Thoracic aorta (tissue), 2 donors: ENCODE data around the gene TEKTIP1. TPM values are rescaled to one million over a fixed set of nuclear protein-coding genes. Genes with fewer than 3 reads are reported as not detected.

Experiments
- ATAC-seq: fragments of 150-250 bp; one replicate; pipeline ENCODE4 v1.8.0; 2017; ENCODE audit warnings: low read depth; ENCODE audit not compliant: insufficient number of reproducible peaks, low FRiP score
- DNase-seq: peaks from one replicate; pipeline ENCODE4 v3.0.0-alpha.2; 2020; ENCODE audit warnings: low spot score
- H3K27ac ChIP-seq, 2 donors: fragments of 200-600 bp; sonication (generic); 1 replicate in 1 of 2; 2 replicates in 1 of 2; pipeline ENCODE4 v1.5.1; 2016; ENCODE audit warnings: mild to moderate bottlenecking in 2 of 2, moderate library complexity in 2 of 2
- H3K27me3 ChIP-seq: fragments of 200-600 bp; sonication (generic); replicated peaks from 2 replicates; pipeline ENCODE4 v1.6.0; 2016; ENCODE audit warnings: mild to moderate bottlenecking; ENCODE audit not compliant: insufficient read depth
- H3K36me3 ChIP-seq: fragments of 200-600 bp; sonication (generic); one replicate; pipeline ENCODE4 v1.5.1; 2016
- H3K4me1 ChIP-seq, 2 donors: fragments of 200-600 bp; sonication (generic); 1 replicate in 1 of 2; 2 replicates in 1 of 2; pipeline versions ENCODE4 v1.5.1 to v1.6.0; 2016; ENCODE audit warnings: low read depth in 2 of 2, mild to moderate bottlenecking in 1 of 2; ENCODE audit not compliant: control insufficient read depth in 1 of 2
- H3K4me3 ChIP-seq: fragments of 200-600 bp; sonication (generic); 2 replicates; pipeline ENCODE4 v1.5.1; 2016; ENCODE audit warnings: mild to moderate bottlenecking
- H3K9me3 ChIP-seq: fragments of 200-600 bp; sonication (generic); 2 replicates; pipeline ENCODE4 v1.5.1; 2016
- CTCF ChIP-seq: fragments of 200-600 bp; sonication (generic); IDR thresholded peaks from one replicate; pipeline ENCODE4 v1.5.1; 2019; ENCODE audit warnings: antibody characterized with exemption
- total RNA-seq, 2 donors: library from RNA; depleted of rRNA; stranded (reverse); fragments of >200 nt; gene quantifications; one replicate each; pipeline versions ENCODE4 v1.1.0 to v1.2.3, GENCODE V29; 2016

TEKTIP1 gene
- total RNA-seq, 2 donors from 2014 or later = not detected

GRCh38 chr19:3500429-3501101, 38.4 kb upstream of the TEKTIP1 start, which contains the start of gene DOHH:
DOHH (minus strand) TSS chr19:3500674; CDS start chr19:3496814, 3,860 bp downstream.
- ATAC-seq (peak; percentile 71), DNase-seq (peak; percentile 85)
- Histone ChIP-seq H3K4me3 (peak within 1 kb of the TSS; percentile 87), H3K36me3 (peaks cover 3% of the 10 kb centered on the region), H3K9me3 (no peaks in the 10 kb centered on the region), H3K27ac (peak within 1 kb of the TSS; percentile 76 to 92), H3K4me1 (peaks cover 13 to 18% of the 10 kb centered on the region in 2 donors), H3K27me3 (no peaks in the 10 kb centered on the region)
- no peak for TF ChIP-seq CTCF

- Histone ChIP-seq H3K9me3 (no peaks in the 10 kb centered on the region), H3K4me1 (peaks cover 13 to 19% of the 10 kb centered on the region in 2 donors), H3K27ac (no peak overlapping the region), H3K36me3 (no peaks in the 10 kb centered on the region), H3K4me3 (no peak overlapping the region), H3K27me3 (no peaks in the 10 kb centered on the region)
- no peak for TF ChIP-seq CTCF
- no peak for DNase-seq
- ATAC-seq = no peak
These were observed 37.2 kb upstream of the TEKTIP1 start for GRCh38 chr19:3501780-3502179.

GRCh38 chr19:3503036-3503572, 35.9 kb upstream of the TEKTIP1 start:
- ATAC-seq (no peak), DNase-seq (no peak)
- H3K4me1 ChIP-seq = peaks cover 13 to 26% of the 10 kb centered on the region in 2 donors
- H3K27me3 ChIP-seq = no peaks in the 10 kb centered on the region
- no peak for TF ChIP-seq CTCF
- no peaks in the 10 kb centered on the region for H3K36me3 ChIP-seq
- H3K4me3 ChIP-seq = no peak overlapping the region
- no peaks in the 10 kb centered on the region for H3K9me3 ChIP-seq
- H3K27ac ChIP-seq = no peak overlapping the region

- TF ChIP-seq CTCF = no peak
- Histone ChIP-seq H3K9me3 (no peaks in the 10 kb centered on the region), H3K27ac (no peak overlapping the region), H3K36me3 (peaks cover 4% of the 10 kb centered on the region), H3K27me3 (no peaks in the 10 kb centered on the region), H3K4me1 (peaks cover 6 to 19% of the 10 kb centered on the region in 2 donors), H3K4me3 (no peak overlapping the region)
- DNase-seq (no peak), ATAC-seq (no peak)
These were observed 34.2 kb upstream of the TEKTIP1 start for GRCh38 chr19:3504735-3505134.

- TF ChIP-seq CTCF = no peak
- H3K27me3 ChIP-seq = no peaks in the 10 kb centered on the region
- H3K9me3 ChIP-seq = no peaks in the 10 kb centered on the region
- H3K36me3 ChIP-seq = peaks cover 11% of the 10 kb centered on the region
- peak within 1 kb of the TSS; percentile 59 to 68 for H3K27ac ChIP-seq
- ATAC-seq = peak; percentile 84
- peaks cover 3 to 16% of the 10 kb centered on the region in 2 donors for H3K4me1 ChIP-seq
- peak; percentile 97 for DNase-seq
- peak within 1 kb of the TSS; percentile 91 for H3K4me3 ChIP-seq
These were observed 33.2 kb upstream of the TEKTIP1 start, which contains the start of gene FZR1 for GRCh38 chr19:3505598-3506383. FZR1 (plus strand) TSS chr19:3506311; CDS start chr19:3522990, 16,679 bp downstream.
